K562 (cell line): ENCODE measurements around the gene RIPPLY3. TPM values are rescaled to one million over a fixed set of nuclear protein-coding genes. Genes with fewer than 3 reads are reported as not detected.

Experiments
- ASH1L ChIP-seq: fragments of 450-650 bp; IDR thresholded peaks from 2 replicates; pipeline ENCODE4 v1.6.1; 2018; ENCODE audit warnings: borderline replicate concordance, mild to moderate bottlenecking, low read depth; ENCODE audit not compliant: partially characterized antibody
- ATF2 ChIP-seq: sonication (generic); formaldehyde crosslinking; IDR thresholded peaks from 2 replicates; pipeline ENCODE4 v1.8.1; 2022; ENCODE audit warnings: missing genetic modification reagents
- CBFB ChIP-seq: sonication (generic); formaldehyde crosslinking; IDR thresholded peaks from 2 replicates; pipeline ENCODE4 v1.4.0; 2020; ENCODE audit warnings: mild to moderate bottlenecking, missing genetic modification reagents
- CHD1 ChIP-seq: fragments of 200-600 bp; sonication (generic); IDR thresholded peaks from one replicate; pipeline ENCODE4 v1.6.1; 2012; ENCODE audit warnings: mild to moderate bottlenecking, moderate library complexity, low read length, inconsistent platforms
- HNRNPK ChIP-seq: fragments of 200-400 bp; formaldehyde crosslinking; IDR thresholded peaks from one replicate; pipeline ENCODE4 v1.6.1; 2018; ENCODE audit warnings: mild to moderate bottlenecking, low read depth, low read length; ENCODE audit not compliant: poor library complexity, severe bottlenecking
- MGA ChIP-seq: fragments of 450-650 bp; IDR thresholded peaks from 2 replicates; pipeline ENCODE4 v1.6.1; 2016; ENCODE audit warnings: mild to moderate bottlenecking, moderate library complexity
- RNF2 ChIP-seq: sonication (generic); IDR thresholded peaks from 2 replicates; pipeline ENCODE4 v1.6.1; 2016
- SNAPC5 ChIP-seq: fragments of 250-450 bp; sonication (Bioruptor Pico); IDR thresholded peaks from 2 replicates; pipeline ENCODE4 v1.8.0; 2021; ENCODE audit warnings: moderate library complexity, mild to moderate bottlenecking, inconsistent platforms
- TCF3 ChIP-seq: sonication (generic); formaldehyde crosslinking; IDR thresholded peaks from 2 replicates; pipeline ENCODE4 v1.4.0; 2020; ENCODE audit warnings: mild to moderate bottlenecking, missing genetic modification reagents
- ZFP91 ChIP-seq: sonication (generic); formaldehyde crosslinking; IDR thresholded peaks from 2 replicates; pipeline ENCODE4 v1.8.0; 2022; ENCODE audit warnings: mild to moderate bottlenecking, missing genetic modification reagents
- ZNF311 ChIP-seq: fragments of 250-450 bp; sonication (Bioruptor Pico); IDR thresholded peaks from 2 replicates; pipeline ENCODE4 v1.4.0; 2020; ENCODE audit warnings: mild to moderate bottlenecking, moderate library complexity
- polyA plus RNA-seq, 8 experiments: library from polyadenylated mRNA; depleted of rRNA in 4 of 8; stranded (reverse) in 5 of 8; unstranded in 3 of 8; fragments of >200 nt; fragmentation: Nextera tagmentation in 2 of 8; fragmentation: Illumina TruSeq in 1 of 8; extraction: Ambion mirVana in 2 of 8; extraction: Trizol in 1 of 8; gene quantifications; 2 replicates each; pipeline versions ENCODE4 v1.2.1 to v1.2.3, GENCODE V29; 2011 to 2014; ENCODE audit warnings: inconsistent platforms in 1 of 8, missing spikeins in 1 of 8
- total RNA-seq, 7 experiments: library from RNA; depleted of rRNA in 6 of 7; stranded (reverse); fragments of >200 nt in 6 of 7; fragmentation: Illumina TruSeq in 2 of 7; extraction: Trizol in 2 of 7; gene quantifications; 2 replicates each; pipeline versions ENCODE4 v1.2.1 to v1.2.3, GENCODE V29; 2011 to 2021; ENCODE audit warnings: low replicate concordance in 1 of 7

Gene RIPPLY3
- total and polyA plus RNA-seq, 9 of the 15 experiments (the other 6 are each of a cell fraction or from before 2014, with no cell fraction given): not detected

GRCh38 chr21:36989699-36990507 lies 16.6 kb upstream of the RIPPLY3 start (continued):
- no peak for TF ChIP-seq SNAPC5
- no peak for TF ChIP-seq ASH1L
- TF ChIP-seq CBFB (CRISPR knock-in tag): no peak
- TF ChIP-seq MGA: peak; percentile 99
- no peak for TF ChIP-seq ZFP91
- TF ChIP-seq ATF2 (CRISPR knock-in tag): peak; percentile 87
- TF ChIP-seq TCF3 (CRISPR knock-in tag): peak; percentile 48
- peak; percentile 68; the same call in 1 of the 2 replicates for TF ChIP-seq RNF2
- TF ChIP-seq ZNF311 (CRISPR knock-in tag): no peak
- TF ChIP-seq CHD1: no peak
- TF ChIP-seq HNRNPK: peak; percentile 80
